ENCODE results near the gene DVL2.
"Not testable (repeated sequence)": the region's sequence is repeated elsewhere in the genome, so short reads cannot be mapped to it uniquely, and the experiment has no call there.

The DVL2 gene

GRCh38 chr17:7203391-7203790 is 30.9 kb downstream of the DVL2 start:
- no peak for DNase-seq (ENCODE audit: low read depth in 2 of 2)

- DNase-seq (ENCODE audit: low read depth in 2 of 2) = no peak
Observed at GRCh38 chr17:7196651-7197401, 37.5 kb downstream of the DVL2 start.

GRCh38 chr17:7195971-7196370 is 38.3 kb downstream of the DVL2 start:
- DNase-seq (ENCODE audit: low read depth in 2 of 2) = no peak

- no peak for DNase-seq (ENCODE audit: low read depth in 2 of 2)
Observed at GRCh38 chr17:7192271-7192937, 41.9 kb downstream of the DVL2 start.

GRCh38 chr17:7191571-7192270 is 42.6 kb downstream of the DVL2 start:
- no peak for DNase-seq (ENCODE audit: low read depth in 2 of 2)

- no peak for DNase-seq (ENCODE audit: low read depth in 2 of 2)
Observed at GRCh38 chr17:7191069-7191468, 43.2 kb downstream of the DVL2 start.

- no peak for DNase-seq (ENCODE audit: low read depth in 2 of 2)
Observed at GRCh38 chr17:7190276-7190917, 43.9 kb downstream of the DVL2 start.

- DNase-seq (ENCODE audit: low read depth in 2 of 2) = no peak
Observed at GRCh38 chr17:7186241-7186640, 48.1 kb downstream of the DVL2 start.

- DNase-seq (ENCODE audit: low read depth in 2 of 2) = no peak
Observed at GRCh38 chr17:7184647-7185046, 49.7 kb downstream of the DVL2 start.

- no peak for DNase-seq (ENCODE audit: low read depth in 2 of 2)
Observed at GRCh38 chr17:7184091-7184488, 50.2 kb downstream of the DVL2 start.

- DNase-seq (ENCODE audit: low read depth in 2 of 2) = no peak
Observed at GRCh38 chr17:7183433-7184090, 50.8 kb downstream of the DVL2 start.

GRCh38 chr17:7182101-7182500 is 52.2 kb downstream of the DVL2 start:
- DNase-seq (ENCODE audit: low read depth in 2 of 2) = not testable (repeated sequence)

GRCh38 chr17:7179317-7180254 is 54.7 kb downstream of the DVL2 start, which contains the start of gene ASGR1:
Gene ASGR1 (minus strand): TSS chr17:7179370. CDS start chr17:7178563, 807 bp downstream.
- DNase-seq (ENCODE audit: low read depth in 2 of 2) = no peak

- no peak for DNase-seq (ENCODE audit: low read depth in 2 of 2)
Observed at GRCh38 chr17:7178973-7179316, 55.4 kb downstream of the DVL2 start.

- DNase-seq (ENCODE audit: low read depth in 2 of 2) = no peak
Observed at GRCh38 chr17:7177954-7178477, 56.3 kb downstream of the DVL2 start.

GRCh38 chr17:7177191-7177953 is 56.9 kb downstream of the DVL2 start:
- DNase-seq (ENCODE audit: low read depth in 2 of 2) = peak; percentile 46 to 57

- no peak for DNase-seq (ENCODE audit: low read depth in 2 of 2)
Observed at GRCh38 chr17:7176841-7177190, 57.5 kb downstream of the DVL2 start.

- DNase-seq (ENCODE audit: low read depth in 2 of 2) = no peak
Observed at GRCh38 chr17:7176107-7176840, 58.0 kb downstream of the DVL2 start.

Data from stimulated activated CD4-positive, alpha-beta T cell treated with anti-CD3 and anti-CD28 coated beads, Interleukin-4, amount 100 ng/mL, for 48 hours (primary cell).